Testis (tissue), 3 donors: ENCODE results near the gene ALPK3. TPM values are rescaled to one million over a fixed set of nuclear protein-coding genes. Genes with fewer than 3 reads are reported as not detected.

ENCODE experiments used
- DNase-seq: peaks from one replicate; pipeline ENCODE4 v3.0.0-alpha.2; 2019
- H3K27ac ChIP-seq, 2 donors: fragments of 200-600 bp; sonication (generic); one replicate each; pipeline ENCODE4 v1.5.1; 2019
- H3K27me3 ChIP-seq: fragments of 200-600 bp; sonication (generic); one replicate; pipeline ENCODE4 v1.5.1; 2019
- H3K36me3 ChIP-seq: fragments of 200-600 bp; sonication (generic); one replicate; pipeline ENCODE4 v1.5.1; 2017; ENCODE audit warnings: low read depth; ENCODE audit errors: missing control alignments
- H3K4me1 ChIP-seq: fragments of 200-600 bp; sonication (generic); one replicate; pipeline ENCODE4 v1.5.1; 2019
- H3K4me3 ChIP-seq, 2 donors: fragments of 200-600 bp; sonication (generic); one replicate each; pipeline ENCODE4 v1.5.1; 2017 to 2019
- H3K9me3 ChIP-seq: fragments of 200-600 bp; sonication (generic); one replicate; pipeline ENCODE4 v1.5.1; 2017
- CTCF ChIP-seq, 3 experiments: fragments of 450-650 bp in 2 of 3; fragments of 200-600 bp in 1 of 3; sonication (generic) in 1 of 3; IDR thresholded peaks; one replicate each; pipeline ENCODE4 v1.5.1; 2016 to 2019; ENCODE audit warnings: antibody characterized with exemption in 3 of 3, mild to moderate bottlenecking in 2 of 3, moderate library complexity in 1 of 3
- POLR2A ChIP-seq: fragments of 450-650 bp; IDR thresholded peaks from one replicate; pipeline ENCODE4 v1.6.1; 2017; ENCODE audit warnings: antibody characterized with exemption, mild to moderate bottlenecking, moderate library complexity
- WGBS, 2 donors: methylation state at CpG; one replicate each; pipeline ENCODE4 v1.1.5; 2018; 5-methylcytosine and 5-hydroxymethylcytosine counted together
- intact Hi-C: fragments of 100-400 bp; cut with DNase I; formaldehyde crosslinking; loops from one replicate; pipeline ENCODE4 v1.15.1; 2023; ENCODE audit warnings: low total_unique reads
- polyA plus RNA-seq: library from polyadenylated mRNA; stranded (reverse); fragments of 350-450 nt; fragmentation: Illumina TruSeq; extraction: RNeasy Lipid Tissue Mini Kit (QIAGEN cat#74804); gene quantifications from one replicate; pipeline ENCODE4 v1.2.3, GENCODE V29; 2014; ENCODE audit warnings: low read depth, low replicate concordance; ENCODE audit not compliant: insufficient read depth
- total RNA-seq, 2 donors: library from RNA; depleted of rRNA; stranded (reverse); fragments of >200 nt; gene quantifications; one replicate each; pipeline ENCODE4 v1.2.3, GENCODE V29; 2016

ALPK3 gene
- total and polyA plus RNA-seq, 3 donors from 2014 or later: 3.0 to 5.0 (median 4.1) TPM

- Histone ChIP-seq H3K9me3 (no peaks in the 10 kb centered on the region), H3K36me3 (no peaks in the 10 kb centered on the region), H3K27me3 (no peaks in the 10 kb centered on the region), H3K4me1 (no peaks in the 10 kb centered on the region), H3K4me3 (no peak overlapping the region), H3K27ac (no peak overlapping the region)
- no peak for DNase-seq
- intact Hi-C loops: no loop called here
- WGBS, 2 donors: 63 to 75% methylated on average over 1 of the region's 1 CpG
- TF ChIP-seq CTCF (IDR thresholded peaks at IDR 0.05): no peak
- TF ChIP-seq POLR2A: no peak
Measured at GRCh38 chr15:84775867-84776449, 41.2 kb upstream of the ALPK3 start.

- Histone ChIP-seq H3K4me1 (no peaks in the 10 kb centered on the region), H3K36me3 (no peaks in the 10 kb centered on the region), H3K27me3 (no peaks in the 10 kb centered on the region), H3K4me3 (no peak overlapping the region), H3K9me3 (no peaks in the 10 kb centered on the region), H3K27ac (no peak overlapping the region)
- DNase-seq: no peak
- intact Hi-C loops: no loop called here
- no peak for TF ChIP-seq POLR2A
- TF ChIP-seq CTCF (IDR thresholded peaks at IDR 0.05): no peak
- 79 to 83% methylated on average over 13 of the region's 13 CpGs for WGBS, 2 donors
Measured at GRCh38 chr15:84778194-84778593, 39.0 kb upstream of the ALPK3 start.

- H3K4me3 ChIP-seq: no peak overlapping the region
- intact Hi-C loops: no loop called here
- H3K9me3 ChIP-seq: no peaks in the 10 kb centered on the region
- no peak overlapping the region for H3K27ac ChIP-seq
- H3K4me1 ChIP-seq: no peaks in the 10 kb centered on the region
- TF ChIP-seq POLR2A: no peak
- TF ChIP-seq CTCF (IDR thresholded peaks at IDR 0.05): no peak
- H3K27me3 ChIP-seq: no peaks in the 10 kb centered on the region
- DNase-seq: no peak
- H3K36me3 ChIP-seq: no peaks in the 10 kb centered on the region
- WGBS, 2 donors: 82 to 90% methylated on average over 3 of the region's 3 CpGs
Measured at GRCh38 chr15:84780492-84780891, 36.7 kb upstream of the ALPK3 start.

GRCh38 chr15:84781495-84781894, 35.7 kb upstream of the ALPK3 start:
- Histone ChIP-seq H3K27ac (no peak overlapping the region), H3K36me3 (no peaks in the 10 kb centered on the region), H3K9me3 (no peaks in the 10 kb centered on the region), H3K4me1 (no peaks in the 10 kb centered on the region), H3K27me3 (no peaks in the 10 kb centered on the region), H3K4me3 (no peak overlapping the region)
- TF ChIP-seq POLR2A (no peak), CTCF (IDR thresholded peaks at IDR 0.05) (no peak)
- 91 to 98% methylated on average over 1 of the region's 1 CpG for WGBS, 2 donors
- intact Hi-C loops: no loop called here
- DNase-seq: no peak

- Histone ChIP-seq H3K36me3 (no peaks in the 10 kb centered on the region), H3K27ac (no peak overlapping the region), H3K4me3 (no peak overlapping the region), H3K9me3 (no peaks in the 10 kb centered on the region), H3K27me3 (no peaks in the 10 kb centered on the region), H3K4me1 (no peaks in the 10 kb centered on the region)
- intact Hi-C loops: no loop called here
- no peak for TF ChIP-seq CTCF (IDR thresholded peaks at IDR 0.05)
- TF ChIP-seq POLR2A: no peak
- no peak for DNase-seq
Measured at GRCh38 chr15:84782346-84782745, 34.8 kb upstream of the ALPK3 start.
